SU-DHL-6 (cell line): ENCODE results near the gene AFF3.

Source experiments
- H2AFZ ChIP-seq: fragments of 200-600 bp; sonication (generic); 2 replicates; pipeline ENCODE4 v1.6.1; 2014; ENCODE audit warnings: low read depth, mild to moderate bottlenecking, moderate library complexity, mixed read lengths, antibody characterized with exemption, low read length; ENCODE audit not compliant: severe bottlenecking
- H3F3A ChIP-seq: fragments of 200-600 bp; shearing (Covaris generic); 2 replicates; pipeline ENCODE4 v1.6.0; 2016; ENCODE audit warnings: antibody characterized with exemption, mild to moderate bottlenecking; ENCODE audit not compliant: insufficient read depth
- H3K27ac ChIP-seq: fragments of 200-600 bp; sonication (generic); 2 replicates; pipeline ENCODE4 v1.5.1; 2016; ENCODE audit warnings: low read depth, mild to moderate bottlenecking, low read length, moderate library complexity, mixed read lengths
- H3K27me3 ChIP-seq: fragments of 200-600 bp; sonication (generic), shearing (Covaris generic); 2 replicates; pipeline ENCODE4 v1.6.0; 2014; ENCODE audit warnings: mild to moderate bottlenecking, low read length
- H3K36me3 ChIP-seq: fragments of 200-600 bp; sonication (generic); 2 replicates; pipeline ENCODE4 v1.6.1; 2014; ENCODE audit warnings: mild to moderate bottlenecking, low read length, mixed read lengths
- H3K4me2 ChIP-seq: fragments of 300-600, 200-600 bp; shearing (Covaris generic), sonication (generic); 2 replicates; pipeline ENCODE4 v1.6.0; 2014; ENCODE audit warnings: low read length, low read depth, mild to moderate bottlenecking; ENCODE audit not compliant: poor library complexity, severe bottlenecking
- H3K4me3 ChIP-seq: fragments of 200-600 bp; sonication (generic); 2 replicates; pipeline ENCODE4 v1.5.1; 2014; ENCODE audit warnings: antibody characterized with exemption, low read length, mild to moderate bottlenecking, mixed read lengths; ENCODE audit not compliant: insufficient read depth, poor library complexity, severe bottlenecking
- H3K79me2 ChIP-seq: fragments of 200-600 bp; sonication (generic); 2 replicates; pipeline ENCODE4 v1.6.1; 2014; ENCODE audit warnings: mild to moderate bottlenecking, low read length, moderate library complexity; ENCODE audit not compliant: insufficient read depth
- H3K9ac ChIP-seq: fragments of 200-600 bp; sonication (generic); 2 replicates; pipeline ENCODE4 v1.7.0; 2014; ENCODE audit warnings: mild to moderate bottlenecking, low read length
- H3K9me2 ChIP-seq: fragments of 200-600 bp; sonication (generic); replicated peaks from 2 replicates; pipeline ENCODE4 v1.6.1; 2014; ENCODE audit warnings: low read length; ENCODE audit not compliant: insufficient read depth
- H3K9me3 ChIP-seq: fragments of 200-600 bp; sonication (generic); 2 replicates; pipeline ENCODE4 v1.6.1; 2014; ENCODE audit warnings: low read length, mixed read lengths; ENCODE audit not compliant: insufficient read depth
- H4K20me1 ChIP-seq: fragments of 200-600 bp; sonication (generic); 2 replicates; pipeline ENCODE4 v1.6.1; 2014; ENCODE audit warnings: low read depth, mild to moderate bottlenecking, antibody characterized with exemption, low read length, moderate library complexity, mixed read lengths
- CTCF ChIP-seq: fragments of 200-600 bp; sonication (generic); IDR thresholded peaks from one replicate; pipeline ENCODE4 v1.5.1; 2017; ENCODE audit warnings: antibody characterized with exemption, mild to moderate bottlenecking, low read length, moderate library complexity; ENCODE audit not compliant: insufficient read depth, poor library complexity, severe bottlenecking
- EZH2phosphoT487 ChIP-seq: fragments of 200-600 bp; sonication (generic), shearing (Covaris generic); conservative IDR thresholded peaks from 2 replicates; pipeline ENCODE4 v1.6.1; 2018; ENCODE audit warnings: mild to moderate bottlenecking, antibody characterized with exemption, low read length, moderate library complexity, mixed read lengths

Gene AFF3

GRCh38 chr2:99537910-99538485 lies 604.4 kb downstream of the AFF3 start:
- H3K27me3 ChIP-seq, result no peaks in the 10 kb centered on the region
- no peak overlapping the region for H3K27ac ChIP-seq
- no peaks in the 10 kb centered on the region for H3F3A ChIP-seq
- H3K79me2 ChIP-seq, result no peaks in the 10 kb centered on the region
- no peak overlapping the region for H3K4me3 ChIP-seq
- H3K9me3 ChIP-seq, result no peaks in the 10 kb centered on the region
- H3K9ac ChIP-seq, result no peak overlapping the region
- H3K9me2 ChIP-seq, result no peaks in the 10 kb centered on the region
- no peak overlapping the region for H2AFZ ChIP-seq
- no peak for TF ChIP-seq CTCF
- TF ChIP-seq EZH2phosphoT487, result no peak
- no peaks in the 10 kb centered on the region for H3K36me3 ChIP-seq
- no peaks in the 10 kb centered on the region for H4K20me1 ChIP-seq
- no peak overlapping the region for H3K4me2 ChIP-seq

GRCh38 chr2:99524056-99524455 lies 618.3 kb downstream of the AFF3 start:
- Histone ChIP-seq H3K27me3 (no peaks in the 10 kb centered on the region), H3K27ac (no peak overlapping the region), H3F3A (no peaks in the 10 kb centered on the region), H3K9me2 (no peaks in the 10 kb centered on the region), H3K9me3 (no peaks in the 10 kb centered on the region), H2AFZ (no peak overlapping the region), H3K9ac (no peak overlapping the region), H3K4me3 (no peak overlapping the region), H3K79me2 (no peaks in the 10 kb centered on the region), H3K4me2 (no peak overlapping the region), H3K36me3 (no peaks in the 10 kb centered on the region), H4K20me1 (no peaks in the 10 kb centered on the region)
- TF ChIP-seq EZH2phosphoT487 (no peak), CTCF (no peak)

- H3K9me2 ChIP-seq, result no peaks in the 10 kb centered on the region
- H3K4me3 ChIP-seq, result no peak overlapping the region
- no peak overlapping the region for H3K4me2 ChIP-seq
- no peaks in the 10 kb centered on the region for H3K9me3 ChIP-seq
- no peak overlapping the region for H2AFZ ChIP-seq
- no peak overlapping the region for H3K27ac ChIP-seq
- no peaks in the 10 kb centered on the region for H4K20me1 ChIP-seq
- H3K9ac ChIP-seq, result no peak overlapping the region
- H3F3A ChIP-seq, result no peaks in the 10 kb centered on the region
- TF ChIP-seq CTCF (no peak), EZH2phosphoT487 (no peak)
- no peaks in the 10 kb centered on the region for H3K79me2 ChIP-seq
- no peaks in the 10 kb centered on the region for H3K36me3 ChIP-seq
- H3K27me3 ChIP-seq, result no peaks in the 10 kb centered on the region
Observed at GRCh38 chr2:99522157-99522556, 620.2 kb downstream of the AFF3 start.
